ENCODE measurements around the gene TSHZ2.
"Not testable (repeated sequence)": the region's sequence is repeated elsewhere in the genome, so short reads cannot be mapped to it uniquely, and the experiment has no call there.

The TSHZ2 gene

GRCh38 chr20:53427951-53428350 lies 455.8 kb downstream of the TSHZ2 start:
- no peak for DNase-seq

GRCh38 chr20:53428588-53428987 lies 456.4 kb downstream of the TSHZ2 start:
- no peak for DNase-seq

- no peak for DNase-seq
Observed at GRCh38 chr20:53428996-53429395, 456.8 kb downstream of the TSHZ2 start.

DNA sequence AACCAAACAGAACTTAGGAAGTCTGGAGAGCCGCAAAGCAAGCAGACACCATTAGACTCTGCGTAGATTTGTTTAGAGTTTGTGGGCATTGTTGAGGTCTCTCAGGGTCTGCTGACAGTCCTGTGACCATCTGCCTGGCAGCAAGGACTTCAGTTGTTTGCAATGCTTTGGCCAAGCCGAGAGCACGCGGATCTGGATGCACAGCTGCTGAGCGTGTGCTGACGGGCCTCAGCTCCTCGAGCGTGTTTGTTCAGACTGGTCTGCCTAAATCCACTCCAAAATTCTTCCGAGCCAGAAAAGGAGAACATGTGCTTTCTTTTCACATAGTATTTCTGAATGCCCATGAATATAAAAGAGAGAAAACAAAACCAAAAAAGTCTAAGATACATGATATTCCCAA lies 462.5 kb downstream of the TSHZ2 start:
- DNase-seq = no peak

DNA sequence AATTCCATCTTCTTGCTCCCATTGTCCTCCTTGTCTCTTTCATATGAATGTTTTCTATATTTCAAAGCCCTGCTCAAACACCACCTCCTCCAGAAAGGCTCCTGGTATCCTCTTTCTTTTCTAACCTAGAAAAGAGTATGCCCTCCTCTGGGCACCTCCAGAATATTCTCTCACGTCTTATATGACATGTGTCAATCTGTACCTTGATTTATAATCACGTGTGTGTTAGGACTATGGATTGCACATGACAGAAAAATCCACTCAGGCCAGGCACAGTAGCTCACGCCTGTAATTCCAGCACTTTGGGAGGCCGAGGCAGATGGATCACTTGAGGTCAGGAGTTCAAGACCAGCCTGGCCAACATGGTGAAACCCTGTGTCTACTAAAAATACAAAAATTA lies 464.8 kb downstream of the TSHZ2 start:
- not testable (repeated sequence) for DNase-seq

- DNase-seq = no peak
Observed at GRCh38 chr20:53438368-53438767, 466.2 kb downstream of the TSHZ2 start.

- DNase-seq = no peak
Observed at GRCh38 chr20:53439046-53439445, 466.9 kb downstream of the TSHZ2 start.

DNA sequence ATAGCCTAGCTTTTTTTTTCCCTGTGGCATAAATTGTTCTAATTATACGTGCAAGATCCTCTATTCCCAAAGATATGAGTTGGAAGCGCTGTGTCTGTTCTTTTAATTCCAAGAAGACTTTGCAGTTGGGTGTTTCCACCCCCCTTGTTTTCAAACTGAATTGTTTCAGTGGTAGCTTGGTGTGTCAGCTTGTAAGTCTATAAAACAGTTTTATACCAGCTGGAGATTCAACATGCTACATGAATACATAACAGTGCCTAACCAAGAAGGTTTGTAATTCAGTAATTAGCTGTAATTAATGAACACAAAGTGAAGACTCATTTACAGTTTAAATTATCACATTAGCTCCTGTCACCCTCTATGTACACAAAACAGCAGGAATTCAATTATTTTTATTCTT lies 467.5 kb downstream of the TSHZ2 start:
- DNase-seq = no peak

DNA sequence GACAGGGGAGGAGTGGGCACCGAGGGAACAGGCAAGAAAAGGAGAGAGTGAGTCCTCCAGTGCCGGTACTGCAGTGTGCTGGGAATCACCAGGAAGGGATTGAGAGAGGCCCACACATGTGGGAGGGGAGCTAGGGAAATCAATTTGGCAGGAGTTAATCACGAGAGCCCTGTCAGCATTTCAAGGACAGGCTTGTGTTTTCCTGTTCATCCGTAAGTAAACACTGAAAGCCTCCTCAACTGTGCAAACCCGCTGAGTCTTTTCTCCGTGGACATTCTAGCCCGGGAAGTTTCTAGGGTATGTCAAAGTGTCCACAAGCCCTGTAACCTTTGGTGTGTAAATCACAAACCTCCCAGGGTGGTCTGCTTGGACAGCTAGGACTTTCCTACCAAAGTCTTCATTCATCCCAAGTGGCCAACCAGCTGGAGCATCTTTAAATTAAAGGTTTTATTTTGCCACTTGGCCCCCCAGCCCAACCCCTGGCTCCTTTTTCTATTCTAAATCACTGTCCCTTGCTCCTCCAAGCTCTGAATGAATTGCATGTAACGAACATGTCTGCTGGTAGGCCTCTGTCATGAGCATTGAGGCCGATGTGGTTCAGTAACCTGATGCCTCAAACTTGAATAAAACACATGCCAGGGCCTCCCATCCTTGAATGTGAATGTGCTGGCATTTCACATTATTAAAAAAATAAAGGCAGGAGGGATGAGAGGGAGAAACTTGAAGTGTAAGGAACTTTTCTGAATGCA lies 472.4 kb downstream of the TSHZ2 start:
- DNase-seq = no peak

DNA sequence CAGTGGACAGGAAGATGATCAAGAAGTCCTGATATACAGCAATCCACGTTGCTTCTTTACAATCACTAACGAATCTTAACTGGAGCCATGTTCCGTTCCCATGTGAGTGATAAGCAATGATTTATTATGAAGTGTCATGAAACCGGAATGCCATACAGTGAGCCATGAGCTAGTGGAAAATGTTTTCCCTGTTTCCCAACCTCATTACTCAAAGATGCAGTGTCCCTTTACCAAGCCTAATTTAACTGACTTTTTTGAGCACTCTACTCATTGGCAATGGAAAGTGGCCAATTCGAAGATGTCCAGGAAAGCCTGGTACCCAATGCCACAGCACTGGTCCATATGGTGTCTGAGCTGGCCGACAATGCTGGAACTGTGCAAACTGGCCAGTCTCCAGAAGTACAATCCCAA lies 473.2 kb downstream of the TSHZ2 start:
- no peak for DNase-seq

GRCh38 chr20:53445932-53446331 lies 473.8 kb downstream of the TSHZ2 start:
- DNase-seq = no peak

GRCh38 chr20:53447316-53447715 lies 475.2 kb downstream of the TSHZ2 start:
- DNase-seq = no peak

GRCh38 chr20:53448426-53448825 lies 476.3 kb downstream of the TSHZ2 start:
- no peak for DNase-seq

GRCh38 chr20:53448875-53449274 lies 476.7 kb downstream of the TSHZ2 start:
- DNase-seq = no peak

- no peak for DNase-seq
Observed at GRCh38 chr20:53453076-53453475, 480.9 kb downstream of the TSHZ2 start.

GRCh38 chr20:53454675-53455276 lies 482.6 kb downstream of the TSHZ2 start:
- DNase-seq = no peak

- no peak for DNase-seq
Observed at GRCh38 chr20:53463101-53463972, 491.2 kb downstream of the TSHZ2 start.

GRCh38 chr20:53466279-53466678 lies 494.1 kb downstream of the TSHZ2 start:
- DNase-seq = no peak

GRCh38 chr20:53468587-53468986 lies 496.4 kb downstream of the TSHZ2 start:
- no peak for DNase-seq

DNA sequence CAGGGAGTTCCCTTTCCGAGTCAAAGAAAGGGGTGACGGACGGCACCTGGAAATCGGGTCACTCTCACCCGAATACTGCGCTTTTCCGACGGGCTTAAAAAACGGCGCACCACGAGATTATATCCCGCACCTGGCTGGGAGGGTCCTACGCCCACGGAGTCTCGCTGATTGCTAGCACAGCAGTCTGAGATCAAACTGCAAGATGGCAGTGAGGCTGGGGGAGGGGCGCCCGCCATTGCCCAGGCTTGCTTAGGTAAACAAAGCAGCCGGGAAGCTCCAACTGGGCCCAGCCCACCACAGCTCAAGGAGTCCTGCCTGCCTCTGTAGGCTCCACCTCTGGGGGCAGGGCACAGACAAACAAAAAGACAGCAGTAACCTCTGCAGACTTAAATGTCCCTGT lies 500.7 kb downstream of the TSHZ2 start:
- DNase-seq = not testable (repeated sequence)

- no peak for DNase-seq
Observed at GRCh38 chr20:53480913-53481312, 508.8 kb downstream of the TSHZ2 start.

DNA sequence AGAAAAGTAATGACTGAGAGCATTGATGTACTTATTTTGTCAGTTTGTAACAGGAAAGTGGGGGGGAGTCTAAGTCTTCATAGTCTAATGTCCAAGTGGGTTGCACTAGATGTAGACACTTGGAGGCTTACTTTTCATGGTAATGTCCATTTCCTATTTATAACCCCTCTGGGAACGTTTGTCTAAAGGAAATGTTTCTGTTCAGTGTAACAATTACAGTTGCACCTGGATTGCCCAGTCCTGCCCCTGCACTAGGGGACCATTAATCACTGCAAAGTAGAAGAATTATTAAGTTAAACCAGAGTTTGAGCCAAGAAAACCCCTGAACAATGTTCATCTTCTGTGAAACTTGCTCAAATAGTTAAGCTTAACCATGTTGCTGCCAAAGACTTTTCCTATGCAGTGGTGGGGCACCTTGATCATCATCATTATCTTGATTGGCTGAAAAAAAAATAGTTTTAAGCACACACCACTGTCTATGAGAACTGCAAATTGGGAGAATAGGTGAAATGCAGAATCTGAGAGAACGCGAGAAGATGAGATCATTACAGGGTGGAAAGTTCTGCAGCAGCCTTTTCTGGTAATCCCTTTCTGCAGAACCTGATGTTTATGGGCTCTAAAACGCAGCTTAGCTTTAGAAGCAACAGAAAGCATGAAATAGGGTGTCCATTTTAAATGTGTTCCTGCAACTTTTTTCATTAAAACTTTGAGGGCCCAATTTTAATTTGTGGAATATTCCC lies 515.5 kb downstream of the TSHZ2 start:
- DNase-seq = no peak

DNA sequence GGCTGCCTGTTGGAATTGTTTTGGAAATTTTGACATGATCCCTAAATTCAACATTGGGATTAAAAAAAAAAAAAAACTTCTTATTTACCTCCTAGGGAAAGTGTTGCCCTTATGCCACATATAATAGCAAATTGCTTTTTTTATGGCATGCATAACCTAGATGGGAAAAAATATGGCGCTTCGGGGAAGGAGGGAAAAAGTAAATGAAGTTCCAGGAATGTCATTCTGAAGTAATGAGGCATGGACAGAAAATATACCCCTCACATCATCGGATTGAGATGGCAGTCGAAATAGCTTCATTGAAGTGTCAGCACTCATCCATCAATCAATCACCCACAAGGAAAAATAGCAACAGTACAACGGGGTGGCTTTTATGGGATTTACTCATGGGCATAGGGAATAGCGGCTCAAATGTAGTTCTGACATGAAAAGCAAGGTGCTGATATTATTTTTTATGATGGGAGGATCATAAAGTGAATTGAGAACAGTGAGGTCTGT lies 516.7 kb downstream of the TSHZ2 start:
- DNase-seq = no peak

Measured in fibroblast of skin of scalp (primary cell).